ENCODE results near the gene TBX10. TPM values are rescaled to one million over a fixed set of nuclear protein-coding genes. Genes with fewer than 3 reads are reported as not detected.

Gene TBX10
- total RNA-seq, 1 experiment from 2014 or later = not detected

DNA sequence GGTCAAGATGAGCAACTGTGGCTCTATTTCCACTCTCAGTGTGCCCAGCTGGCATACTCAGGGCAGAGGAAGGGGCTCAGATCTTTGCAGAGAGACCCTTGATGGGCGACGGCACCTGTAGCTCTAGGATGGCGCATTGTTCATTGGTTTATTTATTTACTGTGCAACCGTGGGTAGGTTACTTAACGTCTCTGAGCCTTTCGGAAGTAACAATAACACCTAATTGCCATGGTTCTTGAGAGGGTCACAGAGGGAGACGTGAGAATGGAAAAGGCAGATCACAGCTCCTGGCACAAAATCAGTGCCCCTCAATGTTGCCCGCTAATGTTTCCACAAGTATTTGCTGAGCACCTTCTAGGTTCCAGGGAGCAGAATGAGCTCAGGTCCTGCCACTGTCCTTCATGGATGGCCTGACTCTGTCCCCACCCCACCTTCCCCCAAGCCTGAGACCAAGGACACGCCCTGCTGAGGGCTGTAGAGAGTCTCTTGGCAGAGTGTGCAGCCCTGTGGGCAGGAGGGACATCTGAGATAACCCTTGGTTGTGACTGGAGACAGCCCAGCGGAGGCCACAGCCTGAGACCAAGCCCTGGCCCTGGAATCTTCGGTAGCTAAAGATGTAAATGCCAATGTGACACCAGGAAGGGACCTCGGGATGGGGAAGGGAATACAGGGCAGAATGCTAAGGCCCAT, 35.6 kb upstream of the TBX10 start:
- Histone ChIP-seq H2BK120ac (ENCODE audit: low read depth, low read length, poor library complexity, severe bottlenecking) (no peak overlapping the region), H4K91ac (ENCODE audit: insufficient read length, low read depth, low read length) (no peak overlapping the region), H3K14ac (ENCODE audit: insufficient read depth, low read length) (no peak overlapping the region; the same call in 1 of the 2 replicates), H2AFZ (ENCODE audit: low read length) (no peak overlapping the region), H3K23ac (ENCODE audit: insufficient read length, low read depth, low read length) (no peak overlapping the region), H3K23me2 (ENCODE audit: insufficient read length, low read depth, low read length, poor library complexity, severe bottlenecking) (no peaks in the 10 kb centered on the region), H3K9me3 (ENCODE audit: control insufficient read depth, low read depth, low read length) (no peaks in the 10 kb centered on the region), H2BK5ac (ENCODE audit: insufficient read length, low read length) (no peak overlapping the region), H3K18ac (ENCODE audit: insufficient read length, low read depth, low read length) (no peak overlapping the region), H4K20me1 (ENCODE audit: control insufficient read depth, insufficient read depth, insufficient read length) (no peaks in the 10 kb centered on the region), H3K27ac (ENCODE audit: insufficient read length, low read depth, low read length) (no peak overlapping the region), H3K56ac (ENCODE audit: insufficient read length, low read depth, low read length) (no peak overlapping the region), H4K5ac (ENCODE audit: insufficient read length, low read depth, low read length) (no peak overlapping the region), H2BK20ac (ENCODE audit: low read depth, low read length, poor library complexity, severe bottlenecking) (no peak overlapping the region), H3K4me2 (ENCODE audit: insufficient read depth, insufficient read length, low read length) (no peak overlapping the region), H2AK5ac (ENCODE audit: insufficient read length, low read length) (no peak overlapping the region), H3K9ac (ENCODE audit: extremely low read depth, insufficient read length, low read length) (no peak overlapping the region), H2BK12ac (ENCODE audit: insufficient read length, low read depth, low read length) (no peak overlapping the region), H4K8ac (replicated peaks; ENCODE audit: insufficient read length, low read depth, low read length) (no peak overlapping the region), H2BK15ac (ENCODE audit: low read depth, low read length) (no peak overlapping the region), H3K79me1 (ENCODE audit: insufficient read depth, low read depth, low read length, poor library complexity, severe bottlenecking) (no peaks in the 10 kb centered on the region), H3K79me2 (ENCODE audit: insufficient read depth, low read length) (no peaks in the 10 kb centered on the region), H3T11ph (ENCODE audit: low read length) (no peak overlapping the region), H3K27me3 (ENCODE audit: insufficient read depth, low read length) (no peaks in the 10 kb centered on the region), H3K4ac (ENCODE audit: low read depth, low read length) (no peak overlapping the region), H3K4me1 (ENCODE audit: insufficient read depth, low read length) (no peaks in the 10 kb centered on the region; the same call in 1 of the 2 replicates)
- no CpG with 5 or more reads among the region's 12 CpGs for WGBS (ENCODE audit: extremely low coverage, insufficient read length, low lambda C conversion rate)
- no peaks in the 10 kb centered on the region for H3K36me3 Mint-ChIP-seq (ENCODE audit: insufficient read depth in 1 of 3, low read depth in 3 of 3)
- peaks cover 29% of the 10 kb centered on the region for H3K27me3 Mint-ChIP-seq (ENCODE audit: low read depth)
- DNase-seq = no peak
- TF ChIP-seq, protein P1, sequence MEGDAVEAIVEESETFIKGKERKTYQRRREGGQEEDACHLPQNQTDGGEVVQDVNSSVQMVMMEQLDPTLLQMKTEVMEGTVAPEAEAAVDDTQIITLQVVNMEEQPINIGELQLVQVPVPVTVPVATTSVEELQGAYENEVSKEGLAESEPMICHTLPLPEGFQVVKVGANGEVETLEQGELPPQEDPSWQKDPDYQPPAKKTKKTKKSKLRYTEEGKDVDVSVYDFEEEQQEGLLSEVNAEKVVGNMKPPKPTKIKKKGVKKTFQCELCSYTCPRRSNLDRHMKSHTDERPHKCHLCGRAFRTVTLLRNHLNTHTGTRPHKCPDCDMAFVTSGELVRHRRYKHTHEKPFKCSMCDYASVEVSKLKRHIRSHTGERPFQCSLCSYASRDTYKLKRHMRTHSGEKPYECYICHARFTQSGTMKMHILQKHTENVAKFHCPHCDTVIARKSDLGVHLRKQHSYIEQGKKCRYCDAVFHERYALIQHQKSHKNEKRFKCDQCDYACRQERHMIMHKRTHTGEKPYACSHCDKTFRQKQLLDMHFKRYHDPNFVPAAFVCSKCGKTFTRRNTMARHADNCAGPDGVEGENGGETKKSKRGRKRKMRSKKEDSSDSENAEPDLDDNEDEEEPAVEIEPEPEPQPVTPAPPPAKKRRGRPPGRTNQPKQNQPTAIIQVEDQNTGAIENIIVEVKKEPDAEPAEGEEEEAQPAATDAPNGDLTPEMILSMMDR (conservative IDR thresholded peaks at IDR 0.05) = no peak
- peaks cover 4 to 13% of the 10 kb centered on the region in 2 experiments for H3K4me1 Mint-ChIP-seq
- H3K4me3 Mint-ChIP-seq = no peak overlapping the region
- no peak overlapping the region for H3K27ac Mint-ChIP-seq
- peaks cover 0 to 3% of the 10 kb centered on the region in 2 experiments; a peak in 2 of 5 replicates for H3K9me3 Mint-ChIP-seq

Data from H9 (cell line).